ENCODE measurements around the gene CAPN5.

DNA sequence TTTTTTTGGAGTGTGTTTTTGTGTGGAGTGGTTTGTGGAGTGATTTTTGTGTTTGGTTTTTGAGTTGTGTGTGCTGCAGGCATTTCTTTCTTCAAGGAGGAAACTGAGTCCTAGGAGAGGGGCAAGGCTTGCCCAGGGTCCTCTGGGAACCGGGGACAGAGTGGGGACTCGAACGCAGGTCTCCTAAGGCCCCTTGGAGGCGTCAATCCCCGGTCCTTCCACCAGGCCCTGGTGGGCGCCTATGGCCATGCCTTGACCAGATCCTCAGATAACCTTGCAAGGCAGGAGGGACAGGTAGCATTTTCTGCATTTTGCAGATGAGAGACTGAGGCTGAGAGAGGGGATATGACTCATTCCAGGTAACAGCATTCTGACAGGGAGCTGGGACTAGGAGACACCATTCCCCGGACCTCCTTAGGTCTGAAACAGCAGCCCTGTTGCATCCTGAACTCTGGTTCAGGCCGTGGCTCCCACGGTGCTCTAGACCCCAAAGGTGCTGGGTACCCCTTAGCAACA lies 100.4 kb downstream of the CAPN5 start:
- TF ChIP-seq, protein P1, sequence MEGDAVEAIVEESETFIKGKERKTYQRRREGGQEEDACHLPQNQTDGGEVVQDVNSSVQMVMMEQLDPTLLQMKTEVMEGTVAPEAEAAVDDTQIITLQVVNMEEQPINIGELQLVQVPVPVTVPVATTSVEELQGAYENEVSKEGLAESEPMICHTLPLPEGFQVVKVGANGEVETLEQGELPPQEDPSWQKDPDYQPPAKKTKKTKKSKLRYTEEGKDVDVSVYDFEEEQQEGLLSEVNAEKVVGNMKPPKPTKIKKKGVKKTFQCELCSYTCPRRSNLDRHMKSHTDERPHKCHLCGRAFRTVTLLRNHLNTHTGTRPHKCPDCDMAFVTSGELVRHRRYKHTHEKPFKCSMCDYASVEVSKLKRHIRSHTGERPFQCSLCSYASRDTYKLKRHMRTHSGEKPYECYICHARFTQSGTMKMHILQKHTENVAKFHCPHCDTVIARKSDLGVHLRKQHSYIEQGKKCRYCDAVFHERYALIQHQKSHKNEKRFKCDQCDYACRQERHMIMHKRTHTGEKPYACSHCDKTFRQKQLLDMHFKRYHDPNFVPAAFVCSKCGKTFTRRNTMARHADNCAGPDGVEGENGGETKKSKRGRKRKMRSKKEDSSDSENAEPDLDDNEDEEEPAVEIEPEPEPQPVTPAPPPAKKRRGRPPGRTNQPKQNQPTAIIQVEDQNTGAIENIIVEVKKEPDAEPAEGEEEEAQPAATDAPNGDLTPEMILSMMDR (IDR thresholded peaks at IDR 0.05), result no peak
- TF ChIP-seq TCF7L2 (IDR thresholded peaks at IDR 0.05; ENCODE audit: low read depth, low read length) (no peak), POLR2AphosphoS5 (IDR thresholded peaks at IDR 0.05; ENCODE audit: low read depth, low read length) (no peak), SIN3A (IDR thresholded peaks at IDR 0.05; ENCODE audit: borderline replicate concordance, insufficient read depth, low read depth, low read length) (no peak)
- TF ChIP-seq, protein P2, sequence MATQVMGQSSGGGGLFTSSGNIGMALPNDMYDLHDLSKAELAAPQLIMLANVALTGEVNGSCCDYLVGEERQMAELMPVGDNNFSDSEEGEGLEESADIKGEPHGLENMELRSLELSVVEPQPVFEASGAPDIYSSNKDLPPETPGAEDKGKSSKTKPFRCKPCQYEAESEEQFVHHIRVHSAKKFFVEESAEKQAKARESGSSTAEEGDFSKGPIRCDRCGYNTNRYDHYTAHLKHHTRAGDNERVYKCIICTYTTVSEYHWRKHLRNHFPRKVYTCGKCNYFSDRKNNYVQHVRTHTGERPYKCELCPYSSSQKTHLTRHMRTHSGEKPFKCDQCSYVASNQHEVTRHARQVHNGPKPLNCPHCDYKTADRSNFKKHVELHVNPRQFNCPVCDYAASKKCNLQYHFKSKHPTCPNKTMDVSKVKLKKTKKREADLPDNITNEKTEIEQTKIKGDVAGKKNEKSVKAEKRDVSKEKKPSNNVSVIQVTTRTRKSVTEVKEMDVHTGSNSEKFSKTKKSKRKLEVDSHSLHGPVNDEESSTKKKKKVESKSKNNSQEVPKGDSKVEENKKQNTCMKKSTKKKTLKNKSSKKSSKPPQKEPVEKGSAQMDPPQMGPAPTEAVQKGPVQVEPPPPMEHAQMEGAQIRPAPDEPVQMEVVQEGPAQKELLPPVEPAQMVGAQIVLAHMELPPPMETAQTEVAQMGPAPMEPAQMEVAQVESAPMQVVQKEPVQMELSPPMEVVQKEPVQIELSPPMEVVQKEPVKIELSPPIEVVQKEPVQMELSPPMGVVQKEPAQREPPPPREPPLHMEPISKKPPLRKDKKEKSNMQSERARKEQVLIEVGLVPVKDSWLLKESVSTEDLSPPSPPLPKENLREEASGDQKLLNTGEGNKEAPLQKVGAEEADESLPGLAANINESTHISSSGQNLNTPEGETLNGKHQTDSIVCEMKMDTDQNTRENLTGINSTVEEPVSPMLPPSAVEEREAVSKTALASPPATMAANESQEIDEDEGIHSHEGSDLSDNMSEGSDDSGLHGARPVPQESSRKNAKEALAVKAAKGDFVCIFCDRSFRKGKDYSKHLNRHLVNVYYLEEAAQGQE (IDR thresholded peaks at IDR 0.05; ENCODE audit: insufficient read depth in 1 of 2, low read depth in 2 of 2, low read length in 1 of 2), result no peak
